Fibroblast of skin of left biceps (primary cell): ENCODE data around the gene SRCAP.

Experiments used
- DNase-seq, 2 experiments: peaks; one replicate each; pipeline ENCODE4 v3.0.0-alpha.2; 2013; ENCODE audit warnings: low read depth in 2 of 2

SRCAP gene

DNA sequence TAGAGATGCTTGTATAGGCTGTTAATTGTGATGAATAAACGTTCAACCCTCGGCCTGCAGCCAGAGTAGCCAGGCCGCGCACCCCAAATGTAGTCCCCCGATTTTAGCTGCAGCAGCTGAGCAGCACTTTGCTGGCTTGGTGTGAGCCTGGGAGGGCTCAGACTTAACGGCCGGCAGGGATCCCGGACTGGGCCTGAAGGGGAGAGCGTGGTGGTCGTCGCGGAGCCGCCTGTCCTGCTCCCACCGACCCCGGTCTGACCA lies 76.1 kb downstream of the SRCAP start:
- DNase-seq = no peak

DNA sequence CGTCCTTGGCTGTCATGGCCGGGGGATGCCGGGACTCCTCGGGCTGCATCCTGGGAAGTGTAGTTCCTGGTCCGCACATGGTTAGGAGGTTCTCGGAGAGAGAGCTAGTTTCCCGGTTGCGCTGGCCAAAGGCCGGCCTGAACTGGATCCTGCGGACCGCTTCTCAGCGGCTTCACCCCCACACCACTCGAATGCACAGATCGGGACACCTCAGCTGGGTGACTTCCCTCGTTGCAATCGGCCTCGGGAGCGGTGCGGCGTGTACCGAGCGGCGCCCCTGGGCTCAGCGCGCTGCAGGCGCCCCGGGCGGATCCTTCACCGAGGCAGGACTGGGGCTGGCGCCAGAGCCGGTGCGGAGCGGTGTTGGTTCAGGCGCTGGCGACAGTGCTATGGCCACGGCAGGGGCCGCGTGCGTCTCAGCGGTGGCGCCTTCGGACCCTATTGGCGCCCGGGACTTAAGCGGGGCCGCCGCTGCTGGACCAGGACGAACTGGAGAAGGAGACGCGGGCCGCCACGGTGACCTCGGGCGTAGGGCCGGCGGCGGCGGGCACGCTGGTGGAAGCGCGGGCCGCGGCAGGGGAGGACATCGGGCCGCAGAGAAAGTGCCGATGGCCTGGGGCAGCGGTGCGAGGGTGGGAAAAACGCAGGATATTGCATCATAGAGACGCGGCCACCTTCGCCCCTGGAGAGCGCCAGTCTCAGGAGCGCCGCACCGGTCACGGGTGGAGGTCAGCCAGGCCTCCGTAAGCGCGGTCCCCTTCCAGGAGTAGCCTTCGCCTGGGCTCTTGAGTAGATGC lies 76.6 kb downstream of the SRCAP start:
- peak; percentile 34 to 46 for DNase-seq

DNA sequence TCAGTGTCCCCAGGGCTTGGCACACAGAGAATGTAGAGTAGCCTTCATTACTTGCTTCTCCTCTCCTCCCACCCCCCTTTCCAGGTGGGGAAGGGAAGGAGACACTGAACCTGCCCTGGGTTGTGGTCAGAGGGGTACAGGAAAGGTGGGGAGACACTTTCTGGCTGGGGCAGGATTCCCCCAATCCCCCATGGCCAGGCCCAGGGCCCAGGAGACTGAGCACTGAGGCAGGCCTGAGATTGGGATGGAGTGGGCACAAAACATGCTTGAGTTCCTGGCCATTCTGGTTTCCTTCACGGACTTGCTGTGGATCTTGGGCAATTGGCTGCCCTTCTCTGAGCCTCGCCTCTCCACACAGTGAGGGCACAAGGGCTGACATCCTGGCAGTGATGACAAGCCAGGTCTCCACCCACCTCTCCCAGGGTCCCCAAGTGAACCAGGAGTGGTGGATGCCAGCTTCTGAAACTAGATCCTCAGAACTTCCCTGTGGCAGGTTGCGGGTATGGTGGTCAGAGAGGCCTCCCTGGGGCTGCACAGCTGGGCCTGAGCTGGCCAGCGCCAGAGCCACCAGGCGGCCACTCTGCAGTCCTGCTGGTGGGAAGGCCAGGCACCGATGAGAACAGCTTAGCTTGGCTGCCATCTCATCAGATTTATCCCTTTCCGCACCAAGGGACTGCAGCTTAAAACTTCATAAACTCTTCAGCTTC lies 78.8 kb downstream of the SRCAP start:
- no peak for DNase-seq

DNA sequence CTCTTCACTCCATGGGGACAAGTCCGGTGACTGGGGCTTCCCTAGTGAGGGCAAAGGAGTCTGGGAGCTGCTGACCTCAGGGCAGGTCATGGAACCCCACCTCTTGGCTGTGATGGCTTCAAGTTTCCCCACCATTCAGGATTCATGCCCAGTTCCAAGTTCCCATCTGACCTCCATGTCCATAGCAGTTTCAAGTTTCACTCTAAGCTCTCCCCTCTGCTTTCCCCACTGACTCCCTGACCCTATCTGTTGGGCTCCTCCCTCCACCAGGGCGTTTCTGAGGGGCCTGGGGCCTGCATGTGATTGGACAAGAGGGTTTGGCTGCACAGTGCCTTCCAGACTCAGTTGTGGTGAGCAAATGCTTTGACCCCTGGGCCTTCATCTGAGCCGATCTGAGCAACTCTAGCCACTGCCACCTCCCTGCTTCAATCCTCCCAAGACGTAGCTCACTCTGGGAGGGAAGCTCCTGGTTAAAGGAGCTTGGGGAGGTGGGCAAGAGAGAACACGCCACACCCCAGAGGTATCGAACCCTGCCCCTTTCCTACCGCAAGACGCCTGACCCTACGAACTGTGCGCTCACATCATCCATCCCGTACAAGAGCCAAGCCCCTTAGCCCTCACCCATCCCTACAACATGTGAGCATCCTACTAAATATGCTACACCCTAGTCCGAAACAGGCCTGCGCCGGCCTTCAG lies 79.7 kb downstream of the SRCAP start:
- DNase-seq = no peak

DNA sequence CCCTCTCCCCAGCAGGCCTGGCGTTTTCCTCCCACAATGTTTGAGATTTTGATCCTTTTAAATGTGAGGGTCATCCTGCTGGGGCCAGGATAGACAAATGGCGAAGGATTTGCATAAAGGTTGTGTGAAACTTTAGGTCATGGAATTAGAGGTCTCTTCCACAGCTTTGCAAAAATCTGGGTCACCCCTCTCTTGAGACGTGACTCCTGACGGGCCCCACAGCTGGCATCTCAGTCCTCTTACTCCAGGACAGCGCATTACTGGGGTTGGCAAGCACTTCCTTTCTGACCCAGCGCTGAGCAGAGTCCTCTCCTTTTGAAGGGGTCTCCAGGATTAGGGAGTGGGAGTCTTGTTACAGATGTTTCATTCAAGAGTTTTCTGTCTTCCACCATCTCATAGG lies 80.6 kb downstream of the SRCAP start:
- DNase-seq = no peak

DNA sequence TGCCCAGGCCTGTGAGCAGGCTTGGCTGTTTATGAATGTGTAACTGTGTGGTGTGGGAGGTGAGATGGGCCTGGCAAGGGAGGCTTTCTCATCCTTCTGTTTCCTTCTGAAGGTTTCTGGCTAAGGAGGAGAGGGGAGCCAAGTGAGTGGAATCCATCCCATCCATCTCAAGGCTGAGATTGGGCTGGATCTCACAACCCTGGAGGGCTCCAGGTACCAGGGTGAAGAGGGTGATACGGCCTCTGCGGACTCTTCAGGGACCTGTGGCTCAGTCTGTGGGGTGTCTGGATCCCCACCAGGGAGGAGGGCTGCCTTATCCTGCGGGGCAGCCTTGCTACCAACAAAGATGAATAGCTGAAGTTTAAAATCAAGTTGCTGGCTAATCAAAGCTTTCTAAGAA lies 81.0 kb downstream of the SRCAP start:
- no peak for DNase-seq

DNA sequence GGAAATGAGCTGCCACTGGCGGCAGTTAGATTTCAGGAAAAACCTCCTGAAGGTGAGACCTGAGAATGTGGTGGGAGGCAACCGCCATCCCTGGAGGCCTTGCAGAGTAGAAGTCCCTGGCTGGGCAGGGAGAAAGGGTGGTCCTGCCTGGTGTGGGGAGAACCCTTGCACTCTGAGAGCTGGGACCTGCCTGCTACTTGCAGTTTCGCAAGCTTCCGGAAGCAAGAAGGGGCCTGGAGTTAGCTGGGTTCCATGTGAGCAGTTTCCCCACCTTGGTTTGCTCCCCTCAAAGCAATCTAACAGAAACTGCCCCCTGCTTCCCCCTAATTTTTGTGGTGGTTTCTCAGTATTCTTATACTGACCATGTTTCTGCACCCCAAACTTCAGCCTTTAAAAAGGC lies 81.6 kb downstream of the SRCAP start:
- no peak for DNase-seq

DNA sequence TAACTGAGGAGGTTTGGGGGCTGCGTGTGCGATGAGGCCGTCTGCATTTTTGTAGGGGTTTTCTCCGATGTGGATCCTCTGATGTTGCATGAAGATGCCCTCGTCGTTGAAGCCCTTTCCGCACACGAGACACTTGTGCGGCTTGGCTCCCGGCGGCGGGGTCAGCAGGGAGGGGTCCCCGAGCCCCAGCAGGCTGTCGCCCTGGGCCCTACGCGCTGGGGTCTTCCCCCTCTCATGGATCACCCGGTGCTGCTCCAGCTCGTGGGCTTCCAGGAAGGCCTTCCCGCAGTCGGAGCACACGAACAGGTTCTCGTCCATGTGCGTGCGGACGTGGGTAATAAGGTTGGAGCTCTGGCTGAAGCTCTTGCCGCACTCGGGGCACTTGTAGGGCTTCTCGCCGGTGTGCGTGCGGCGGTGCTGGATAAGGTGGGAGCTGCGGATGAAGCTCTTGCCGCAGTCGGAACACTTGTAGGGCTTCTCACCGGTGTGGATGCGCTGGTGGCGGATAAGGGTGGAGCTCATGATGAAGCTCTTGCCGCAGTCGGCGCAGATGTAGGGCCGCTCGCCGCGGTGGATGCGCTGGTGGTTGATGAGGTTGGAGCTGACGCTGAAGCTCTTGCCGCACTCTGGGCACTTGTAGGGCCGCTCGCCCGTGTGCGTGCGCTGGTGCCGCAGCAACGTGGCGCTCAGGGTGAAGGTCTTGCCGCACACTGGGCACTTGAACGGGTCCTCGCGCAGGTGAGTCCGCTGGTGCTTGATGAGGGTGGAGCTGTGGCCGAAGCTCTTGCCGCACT lies 83.7 kb downstream of the SRCAP start:
- no peak for DNase-seq

DNA sequence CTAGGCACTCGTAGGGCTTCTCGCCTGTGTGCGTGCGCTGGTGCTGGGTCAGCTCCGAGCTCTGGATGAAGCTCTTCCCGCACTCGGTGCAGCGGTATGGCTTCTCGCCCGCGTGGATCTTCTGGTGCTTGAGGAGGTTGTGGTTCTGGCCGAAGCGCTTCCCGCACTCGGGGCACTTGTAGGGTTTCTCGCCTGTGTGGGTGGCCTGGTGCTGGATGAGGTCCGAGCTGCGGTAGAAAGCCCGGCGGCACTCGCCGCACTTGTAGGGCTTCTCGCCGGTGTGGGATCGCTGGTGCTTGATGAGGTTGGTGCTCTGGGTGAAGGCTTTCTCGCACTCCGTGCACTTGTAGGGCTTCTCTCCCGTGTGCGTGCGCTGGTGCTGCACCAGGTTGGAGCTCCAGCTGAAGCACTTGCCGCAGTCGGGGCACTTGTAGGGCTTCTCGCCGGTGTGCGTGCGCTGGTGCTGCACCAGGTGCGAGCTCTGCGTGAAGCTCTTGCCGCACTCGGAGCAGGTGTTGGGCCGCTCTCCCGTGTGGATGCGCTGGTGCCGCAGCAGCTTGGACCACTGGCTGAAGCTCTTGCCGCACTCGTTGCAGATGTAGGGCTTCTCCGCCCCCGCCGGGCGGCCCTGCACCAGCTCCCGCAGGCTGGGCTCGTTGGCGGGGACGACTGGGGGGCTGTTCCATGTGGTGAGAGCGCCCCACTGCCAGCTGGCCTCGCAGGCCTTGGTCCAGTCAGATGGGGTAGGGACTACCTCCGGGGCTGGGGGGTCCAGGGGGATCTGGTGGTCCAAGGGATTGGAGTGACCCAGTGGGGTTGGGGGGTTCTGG lies 84.5 kb downstream of the SRCAP start:
- DNase-seq = no peak

DNA sequence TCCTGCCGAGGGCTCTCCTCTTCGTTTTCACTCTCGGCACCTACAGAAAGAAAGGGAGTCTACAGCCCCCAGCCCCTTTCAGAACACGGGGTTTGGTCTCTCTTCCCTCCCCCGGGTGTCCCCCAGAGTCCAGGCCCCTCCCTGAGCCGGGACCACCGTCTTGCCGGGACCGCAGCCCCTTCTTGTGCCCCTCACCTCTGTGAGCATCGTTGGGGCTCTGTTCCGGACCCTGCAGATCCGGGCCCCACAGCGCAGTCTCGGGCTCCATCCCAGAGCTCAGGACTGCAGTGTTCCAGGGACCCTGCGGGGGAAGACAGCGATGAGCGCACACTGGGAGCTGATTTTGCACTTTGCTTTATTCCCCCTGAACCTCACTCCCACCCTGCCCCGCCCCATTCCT lies 85.2 kb downstream of the SRCAP start:
- DNase-seq = no peak

DNA sequence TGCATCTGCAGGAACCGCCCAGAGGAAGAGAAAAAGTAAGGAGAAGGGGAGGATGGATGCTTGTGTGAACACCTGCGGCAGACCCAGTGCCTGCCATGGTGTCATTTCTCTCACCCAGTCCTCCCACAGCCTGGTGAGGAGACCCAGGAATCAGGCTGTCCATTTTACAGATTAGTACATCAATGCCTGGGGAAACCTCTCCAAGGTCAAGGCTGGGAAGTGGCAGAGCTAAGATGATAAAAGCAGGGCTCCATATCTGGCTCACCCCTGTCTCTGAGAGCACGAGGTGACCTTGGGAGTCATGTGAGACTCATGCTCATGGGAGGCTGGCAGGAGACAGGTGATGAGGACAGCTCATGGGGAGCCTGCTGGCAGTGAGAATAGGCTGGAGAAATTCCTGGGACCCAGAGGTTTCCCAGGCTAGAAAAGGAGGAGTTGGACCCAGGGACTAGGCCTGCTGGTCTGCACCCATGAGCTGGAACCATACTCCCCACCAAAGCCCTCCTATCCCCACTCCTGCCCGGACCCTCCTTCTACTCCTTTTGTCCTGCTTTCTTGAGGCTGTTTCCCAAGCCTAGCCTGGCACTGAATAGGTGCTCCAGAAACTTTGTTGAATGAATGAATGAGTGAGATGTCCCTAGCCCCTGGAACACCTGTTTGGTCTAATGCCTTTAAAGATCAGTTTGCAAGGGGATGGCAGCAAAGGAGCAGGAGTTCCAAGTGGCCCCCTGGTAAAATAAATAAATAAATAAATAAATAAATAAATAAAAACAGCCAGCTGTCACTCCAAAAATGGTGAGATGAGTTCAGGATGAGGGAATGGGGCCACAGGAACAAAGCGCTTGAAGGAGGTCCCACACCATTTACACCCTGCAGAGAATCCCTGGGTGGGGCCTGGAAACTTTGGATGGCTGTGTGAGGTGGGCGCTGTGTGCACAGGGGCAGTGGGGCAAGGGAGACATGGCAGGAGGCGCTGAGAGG lies 86.4 kb downstream of the SRCAP start:
- no peak for DNase-seq

DNA sequence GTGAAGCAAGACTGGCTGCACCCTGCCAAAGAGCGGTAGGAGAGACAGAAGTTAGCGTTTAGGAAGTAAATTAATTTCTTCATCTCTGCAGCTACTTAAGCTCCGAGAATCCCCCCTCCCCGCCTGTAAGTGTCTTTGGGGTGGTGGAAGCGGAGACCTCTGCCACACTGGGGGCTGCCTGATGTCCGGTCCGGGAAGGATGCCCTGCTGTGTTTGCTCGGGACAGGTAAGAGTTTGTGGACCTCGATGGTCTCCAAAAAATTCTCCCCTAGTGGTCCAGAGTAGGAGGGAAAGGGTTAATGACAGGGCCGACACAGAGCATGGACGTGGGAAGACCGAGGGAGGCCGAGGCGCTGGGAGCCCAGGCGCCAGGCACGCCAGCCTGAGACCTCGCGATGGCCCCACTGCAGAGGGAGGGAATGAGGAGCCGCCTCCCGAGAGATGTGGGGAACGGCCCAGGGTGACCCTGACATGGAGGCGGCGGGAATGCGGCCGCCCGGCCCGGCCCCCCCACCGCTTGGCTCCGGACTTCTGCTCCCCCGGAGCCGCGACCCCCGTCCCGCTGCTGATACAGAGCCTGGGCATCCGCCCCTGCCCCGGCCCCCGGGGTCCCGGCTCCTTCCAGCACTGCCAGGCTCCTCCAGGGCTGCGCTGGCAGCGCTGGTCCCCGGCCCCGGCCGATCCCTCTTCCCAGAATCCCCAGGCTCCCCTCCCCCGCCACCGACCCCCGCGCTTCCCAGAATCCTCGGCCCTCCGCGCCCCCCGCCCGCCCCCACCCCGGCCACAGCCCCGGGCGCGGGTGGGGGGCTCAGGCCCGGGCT lies 87.4 kb downstream of the SRCAP start:
- no peak for DNase-seq

DNA sequence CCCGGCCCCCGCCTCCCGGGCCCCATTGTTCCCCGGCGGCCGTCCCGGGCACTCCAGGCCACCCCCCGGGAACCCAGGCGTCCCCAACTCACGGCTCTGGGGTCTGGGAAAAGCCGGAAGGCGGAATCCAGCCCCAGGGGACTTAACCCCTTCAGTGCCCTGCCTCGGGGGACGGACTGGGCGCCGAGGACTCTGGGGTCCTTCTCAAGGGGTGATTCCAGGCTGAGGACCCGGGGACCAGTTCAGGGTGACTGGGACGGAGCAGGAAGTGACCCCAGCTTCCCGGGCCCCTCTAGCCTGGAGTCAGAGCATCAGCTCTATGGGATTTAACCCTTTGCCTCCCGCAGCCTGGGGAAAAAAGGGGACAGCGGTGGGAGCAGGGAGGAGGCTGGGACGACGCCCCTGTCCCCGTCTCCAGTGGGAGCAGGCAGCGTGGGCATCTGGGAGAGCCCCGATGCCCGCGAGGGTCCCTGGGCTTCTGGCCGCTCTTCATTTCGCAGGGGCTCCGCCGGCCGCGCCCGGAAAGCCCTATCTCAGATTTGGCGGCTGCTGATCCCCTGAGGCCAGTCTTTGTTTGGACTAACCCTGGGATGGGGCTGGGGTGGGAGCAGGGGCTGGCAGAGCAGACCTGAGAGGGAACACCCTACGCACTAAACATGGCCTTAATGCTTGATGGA lies 88.1 kb downstream of the SRCAP start, which contains the start of gene ZNF629:
Gene ZNF629, minus strand, starts transcription at position 270 of the 677 bp plus-strand sequence. CDS start 2,723 bp downstream, outside the sequence.
- peak in 1 of 2 experiments; percentile 40 for DNase-seq

DNA sequence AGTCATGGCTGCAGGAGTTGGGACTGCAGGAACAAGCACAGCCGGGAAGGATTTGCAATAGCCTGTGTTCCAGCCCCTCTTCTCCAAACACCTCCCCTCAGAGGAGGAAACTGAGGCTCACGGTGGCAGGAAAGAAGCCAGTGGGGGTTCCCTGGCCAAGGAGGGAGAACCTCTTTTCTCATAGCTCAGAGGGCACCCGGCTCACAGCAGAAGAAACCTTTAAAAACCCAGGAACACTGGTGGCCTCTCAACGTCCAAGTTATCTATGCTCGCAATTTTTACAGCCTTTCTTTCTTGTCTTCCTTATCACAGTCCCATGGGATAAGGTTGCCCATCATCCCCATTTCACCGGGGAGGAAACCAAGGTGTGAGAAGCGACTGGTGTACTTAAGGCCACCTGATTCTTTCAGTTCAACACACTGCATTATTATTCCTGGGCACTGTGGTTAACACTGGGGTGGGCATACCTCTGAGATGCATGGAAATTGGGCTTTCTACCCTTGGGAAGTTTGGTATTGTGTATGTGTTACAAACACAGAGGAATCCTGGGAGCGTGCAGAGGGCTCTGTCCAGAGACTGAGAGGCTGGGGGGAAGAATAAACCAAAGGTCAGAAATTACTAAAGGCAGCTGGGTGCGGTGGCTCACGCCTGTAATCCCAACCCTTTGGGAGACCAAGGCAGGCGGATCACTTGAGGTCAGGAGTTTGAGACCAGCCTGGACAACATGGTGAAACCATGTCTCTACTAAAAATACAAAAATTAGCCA lies 88.8 kb downstream of the SRCAP start:
- no peak for DNase-seq
